HTR-8/SVneo (cell line): ENCODE data around the gene MLLT11.

Experiments
- DNase-seq: peaks from one replicate; pipeline ENCODE4 v3.0.0; 2011; ENCODE audit warnings: low spot score, mixed read lengths; ENCODE audit not compliant: insufficient read length
- FAIRE-seq: peaks from 2 replicates; lab custom pipeline; 2011; peaks lifted over from hg19 to GRCh38; lab: Jason Lieb, UNC

The MLLT11 gene

DNA sequence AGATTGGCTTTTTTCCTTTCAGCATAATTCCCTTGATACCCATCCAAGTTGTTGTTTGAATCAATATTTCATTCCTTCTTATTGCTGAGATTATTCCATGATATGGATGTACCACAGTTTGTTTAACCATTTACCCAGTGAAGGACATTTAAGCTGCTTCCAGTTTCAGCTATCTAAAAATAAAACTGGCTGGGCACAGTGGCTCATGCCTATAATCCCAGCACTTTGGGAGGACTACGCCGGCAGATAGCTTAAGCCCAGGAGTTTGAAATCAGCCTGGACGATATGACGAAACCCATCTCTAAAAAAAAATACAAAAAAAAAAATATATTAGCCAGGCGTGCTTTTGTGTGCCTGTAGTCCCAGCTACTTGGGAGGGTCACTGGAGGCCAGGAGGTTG, 53.7 kb downstream of the MLLT11 start:
- FAIRE-seq (no peak), DNase-seq (no peak)
